Measurements from ENCODE around the gene BCORL1.

GRCh38 chrX:130058652-130059051, 76.2 kb downstream of the BCORL1 start:
- TF ChIP-seq CTCF (IDR thresholded peaks at IDR 0.05) (no peak), POLR2A (IDR thresholded peaks at IDR 0.05) (no peak), EP300 (IDR thresholded peaks at IDR 0.05) (no peak)

All from upper lobe of left lung (tissue), 4 donors.